Measurements from ENCODE around the gene CIBAR2.

GRCh38 chr16:85124636-85125346 is 12.5 kb upstream of the CIBAR2 start:
- no peak for TF ChIP-seq CTCF (IDR thresholded peaks at IDR 0.05)
- no peak for TF ChIP-seq POLR2A (IDR thresholded peaks at IDR 0.05; ENCODE audit: low read depth)
- TF ChIP-seq EP300 (IDR thresholded peaks at IDR 0.05): no peak
- TF ChIP-seq POLR2AphosphoS5 (IDR thresholded peaks at IDR 0.05): no peak

Measured in esophagus muscularis mucosa (tissue), 4 donors.